Astrocyte of the spinal cord (primary cell): ENCODE data around the gene CCR3.

Experiments
- DNase-seq: peaks from one replicate; pipeline ENCODE4 v3.0.0; 2011; ENCODE audit warnings: low read depth, low spot score
- H3K4me3 ChIP-seq: 2 replicates; pipeline ENCODE4 v1.5.1; 2011; ENCODE audit warnings: low read depth, mild to moderate bottlenecking, low read length, moderate library complexity
- CTCF ChIP-seq: IDR thresholded peaks from 2 replicates; pipeline ENCODE4 v1.5.1; 2012; ENCODE audit warnings: low read depth, mild to moderate bottlenecking, low read length, inconsistent platforms
- in situ Hi-C: cut with HindIII; loops from 2 replicates; pipeline ENCODE4 v1.10.0; 2017; ENCODE audit warnings: low sequenced_read_pairs

The CCR3 gene

DNA sequence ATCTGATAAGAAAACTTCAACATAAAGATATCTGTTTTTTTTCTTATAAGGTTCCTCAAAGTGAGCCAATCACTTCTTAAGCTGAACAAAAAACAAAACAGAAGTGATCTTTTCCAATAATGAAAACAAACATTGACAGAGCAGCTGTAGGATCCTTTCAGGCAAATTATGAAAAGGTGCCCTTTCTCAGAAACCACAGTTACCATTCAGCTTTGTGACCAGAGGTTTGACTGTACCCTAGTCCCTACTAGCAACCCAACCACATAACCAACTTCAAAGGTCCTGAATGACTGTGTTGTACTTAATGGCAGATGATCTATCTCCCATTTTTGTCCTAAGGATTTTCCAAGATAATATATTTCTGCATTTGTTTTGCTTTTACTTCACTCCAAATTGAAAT is 72.3 kb downstream of the CCR3 start:
- in situ Hi-C loops, result no loop called here

GRCh38 chr3:46316206-46316605 is 73.9 kb downstream of the CCR3 start:
- no peak overlapping the region for H3K4me3 ChIP-seq
- in situ Hi-C loops, result no loop called here
- no peak for TF ChIP-seq CTCF
- no peak for DNase-seq

More for the DNA sequence above, 72.3 kb downstream of the CCR3 start:
- DNase-seq, result no peak
- TF ChIP-seq CTCF, result no peak
- H3K4me3 ChIP-seq, result no peak overlapping the region
